Measurements from ENCODE around the gene HERC4.

GRCh38 chr10:67926951-67927350 is 148.1 kb downstream of the HERC4 start:
- TF ChIP-seq CTCF (conservative IDR thresholded peaks at IDR 0.05; ENCODE audit: low read length) (no peak), EZH2phosphoT487 (IDR thresholded peaks at IDR 0.05; ENCODE audit: borderline replicate concordance) (no peak)

Measured in Loucy (cell line).